ENCODE measurements around the gene CSNK1G2.

The CSNK1G2 gene

GRCh38 chr19:1955171-1956121 is 14.5 kb downstream of the CSNK1G2 start:
- TF ChIP-seq CTCF (conservative IDR thresholded peaks at IDR 0.05; ENCODE audit: low read depth, low read length) = no peak
- H3K4me3 ChIP-seq (ENCODE audit: low read length) = no peak overlapping the region
- DNase-seq (ENCODE audit: low read depth) = no peak

- no peak overlapping the region for H3K4me3 ChIP-seq (ENCODE audit: low read length)
- no peak for TF ChIP-seq CTCF (conservative IDR thresholded peaks at IDR 0.05; ENCODE audit: low read depth, low read length)
These were observed 15.1 kb downstream of the CSNK1G2 start for GRCh38 chr19:1956122-1956494.

GRCh38 chr19:1956868-1957492 is 16.0 kb downstream of the CSNK1G2 start:
- no peak for DNase-seq (ENCODE audit: low read depth)
- no peak overlapping the region for H3K4me3 ChIP-seq (ENCODE audit: low read length)
- TF ChIP-seq CTCF (conservative IDR thresholded peaks at IDR 0.05; ENCODE audit: low read depth, low read length) = peak; percentile 26

More at GRCh38 chr19:1956122-1956494, 15.1 kb downstream of the CSNK1G2 start:
- no peak for DNase-seq (ENCODE audit: low read depth)

GRCh38 chr19:1957562-1958248 is 16.7 kb downstream of the CSNK1G2 start:
- no peak for TF ChIP-seq CTCF (conservative IDR thresholded peaks at IDR 0.05; ENCODE audit: low read depth, low read length)
- DNase-seq (ENCODE audit: low read depth) = no peak
- no peak overlapping the region for H3K4me3 ChIP-seq (ENCODE audit: low read length)

GRCh38 chr19:1959928-1960589 is 19.1 kb downstream of the CSNK1G2 start:
- no peak for DNase-seq (ENCODE audit: low read depth)
- TF ChIP-seq CTCF (conservative IDR thresholded peaks at IDR 0.05; ENCODE audit: low read depth, low read length) = no peak

GRCh38 chr19:1961000-1961883 is 20.3 kb downstream of the CSNK1G2 start:
- no peak for TF ChIP-seq CTCF (conservative IDR thresholded peaks at IDR 0.05; ENCODE audit: low read depth, low read length)
- DNase-seq (ENCODE audit: low read depth) = no peak
- no peak overlapping the region for H3K4me3 ChIP-seq (ENCODE audit: low read length)

More at GRCh38 chr19:1959928-1960589, 19.1 kb downstream of the CSNK1G2 start:
- no peak overlapping the region for H3K4me3 ChIP-seq (ENCODE audit: low read length)

Data from retinal pigment epithelial cell (primary cell).